GM23338 (cell line): ENCODE results near the gene FAM170A. TPM values are rescaled to one million over a fixed set of nuclear protein-coding genes. Genes with fewer than 3 reads are reported as not detected.

Experiments used
- ATAC-seq: fragments of 200-7000 bp; cut with Tn5 transposase; 3 replicates; pipeline ENCODE4 v1.9.1; 2020
- DNase-seq: peaks from one replicate; pipeline ENCODE4 v3.0.0-alpha.2; 2015; ENCODE audit warnings: low spot score
- H2AFZ ChIP-seq: fragments of 200-600 bp; sonication (generic); 2 replicates; pipeline ENCODE4 v1.8.0; 2016; ENCODE audit warnings: antibody characterized with exemption, mild to moderate bottlenecking, moderate library complexity
- H3F3A ChIP-seq: fragments of 200-600 bp; sonication (generic); replicated peaks from 2 replicates; pipeline ENCODE4 v1.8.0; 2017; ENCODE audit warnings: antibody characterized with exemption, mixed run types, low read depth
- H3K27ac ChIP-seq: fragments of 200-600 bp; sonication (generic); 2 replicates; pipeline ENCODE4 v1.6.1; 2016; ENCODE audit warnings: low read depth
- H3K27me3 ChIP-seq: fragments of 200-600 bp; sonication (generic); 2 replicates; pipeline ENCODE4 v1.8.0; 2016; ENCODE audit warnings: mild to moderate bottlenecking, mixed run types, moderate library complexity; ENCODE audit not compliant: insufficient read depth
- H3K36me3 ChIP-seq: fragments of 200-600 bp; sonication (generic); 2 replicates; pipeline ENCODE4 v1.8.0; 2016; ENCODE audit warnings: mild to moderate bottlenecking; ENCODE audit not compliant: insufficient read depth
- H3K4me1 ChIP-seq: fragments of 200-600 bp; sonication (generic); 2 replicates; pipeline ENCODE4 v1.8.0; 2016; ENCODE audit warnings: mild to moderate bottlenecking, moderate library complexity; ENCODE audit not compliant: insufficient read depth
- H3K4me2 ChIP-seq: fragments of 200-600 bp; sonication (generic); 2 replicates; pipeline ENCODE4 v1.7.1; 2017; ENCODE audit warnings: mixed run types
- H3K4me3 ChIP-seq: fragments of 200-600 bp; sonication (generic); 2 replicates; pipeline ENCODE4 v1.6.1; 2016; ENCODE audit warnings: mixed run types
- H3K79me2 ChIP-seq: fragments of 200-600 bp; sonication (generic); replicated peaks from 2 replicates; pipeline ENCODE4 v1.8.0; 2017; ENCODE audit warnings: mild to moderate bottlenecking; ENCODE audit not compliant: insufficient read depth
- H3K9me2 ChIP-seq: fragments of 200-600 bp; sonication (generic); 2 replicates; pipeline ENCODE4 v1.8.0; 2017; ENCODE audit not compliant: insufficient read depth
- H4K20me1 ChIP-seq: fragments of 200-600 bp; sonication (generic); replicated peaks from 2 replicates; pipeline ENCODE4 v1.8.0; 2017; ENCODE audit warnings: mild to moderate bottlenecking; ENCODE audit not compliant: insufficient read depth
- H3K27ac Mint-ChIP-seq: 2 replicates; pipeline ENCODE4 v1.8.0; 2020; ENCODE audit warnings: inconsistent platforms, mild to moderate bottlenecking, moderate library complexity, mixed read lengths
- H3K27me3 Mint-ChIP-seq: 3 replicates; pipeline ENCODE4 v1.8.0; 2022; ENCODE audit warnings: low read depth, mild to moderate bottlenecking, moderate library complexity, mixed read lengths, inconsistent platforms; ENCODE audit not compliant: insufficient read depth, poor library complexity
- H3K36me3 Mint-ChIP-seq: 3 replicates; pipeline ENCODE4 v1.8.0; 2021; ENCODE audit warnings: low read depth, mild to moderate bottlenecking, inconsistent platforms, moderate library complexity, mixed read lengths
- H3K4me1 Mint-ChIP-seq: 3 replicates; pipeline ENCODE4 v1.8.0; 2020; ENCODE audit warnings: mild to moderate bottlenecking, inconsistent platforms, mixed read lengths
- H3K4me3 Mint-ChIP-seq: 3 replicates; pipeline ENCODE4 v1.8.0; 2021; ENCODE audit warnings: moderate library complexity, mild to moderate bottlenecking, inconsistent platforms, mixed read lengths
- H3K9me3 Mint-ChIP-seq: 3 replicates; pipeline ENCODE4 v1.8.0; 2020; ENCODE audit warnings: moderate library complexity, mild to moderate bottlenecking, inconsistent platforms, mixed read lengths
- CREB1 ChIP-seq: fragments of 250-450 bp; sonication (Bioruptor Pico); IDR thresholded peaks from 2 replicates; pipeline ENCODE4 v1.5.0; 2020; ENCODE audit warnings: low read depth, mild to moderate bottlenecking, moderate library complexity
- EZH2 ChIP-seq: fragments of 200-600 bp; sonication (generic); IDR thresholded peaks from one replicate; pipeline ENCODE4 v1.8.0; 2017; ENCODE audit warnings: antibody characterized with exemption, mild to moderate bottlenecking, low read depth; ENCODE audit not compliant: unreplicated experiment
- JUNB ChIP-seq: IDR thresholded peaks from one replicate; pipeline ENCODE4 v1.6.1; 2016; ENCODE audit warnings: antibody characterized with exemption; ENCODE audit not compliant: unreplicated experiment
- NANOG ChIP-seq: IDR thresholded peaks from 2 replicates; pipeline ENCODE4 v1.6.1; 2016; ENCODE audit warnings: antibody characterized with exemption, borderline replicate concordance
- POLR2AphosphoS5 ChIP-seq: IDR thresholded peaks from 2 replicates; pipeline ENCODE4 v1.6.1; 2016; ENCODE audit warnings: antibody characterized with exemption, low read depth
- ZNF114 ChIP-seq: fragments of 250-450 bp; sonication (Bioruptor Pico); IDR thresholded peaks from 2 replicates; pipeline ENCODE4 v1.5.0; 2020; ENCODE audit warnings: mild to moderate bottlenecking, moderate library complexity
- ZNF331 ChIP-seq: fragments of 250-450 bp; sonication (Bioruptor Pico); IDR thresholded peaks from 2 replicates; pipeline ENCODE4 v1.5.0; 2020; ENCODE audit warnings: low read depth, mild to moderate bottlenecking, moderate library complexity
- long read RNA-seq: library from polyadenylated mRNA; unstranded; transcript quantifications from one replicate; pipeline ENCODE4 v2.0.0, GENCODE V29; 2020; ENCODE audit not compliant: unreplicated experiment
- polyA plus RNA-seq: library from polyadenylated mRNA; unstranded; fragments of >200 nt; fragmentation: Nextera tagmentation; extraction: Ambion mirVana; gene quantifications from 2 replicates; pipeline ENCODE4 v1.2.1, GENCODE V29; 2016
- total RNA-seq: library from RNA; depleted of rRNA; stranded (reverse); fragments of >200 nt; shearing (Covaris generic); gene quantifications from 2 replicates; pipeline ENCODE4 v1.2.3, GENCODE V29; 2014; rRNA removed
- TF ChIP-seq, protein P1 (sequence below): IDR thresholded peaks from one replicate; pipeline ENCODE4 v1.6.1; 2018; ENCODE audit warnings: antibody characterized with exemption; ENCODE audit not compliant: unreplicated experiment
- TF ChIP-seq, protein P2 (sequence below): fragments of 250-450 bp; sonication (Bioruptor Pico); IDR thresholded peaks from 2 replicates; pipeline ENCODE4 v1.5.0; 2020; ENCODE audit warnings: mild to moderate bottlenecking, moderate library complexity
- TF ChIP-seq, protein P3 (sequence below), 2 experiments: fragments of 200-600 bp in 1 of 2; sonication (generic) in 1 of 2; conservative IDR thresholded peaks; 2 replicates each; pipeline versions ENCODE4 v1.5.1 to v1.6.1; 2016 to 2017; ENCODE audit warnings: antibody characterized with exemption in 2 of 2, low read depth in 2 of 2, mild to moderate bottlenecking in 2 of 2, moderate library complexity in 1 of 2

The FAM170A gene, protein sequence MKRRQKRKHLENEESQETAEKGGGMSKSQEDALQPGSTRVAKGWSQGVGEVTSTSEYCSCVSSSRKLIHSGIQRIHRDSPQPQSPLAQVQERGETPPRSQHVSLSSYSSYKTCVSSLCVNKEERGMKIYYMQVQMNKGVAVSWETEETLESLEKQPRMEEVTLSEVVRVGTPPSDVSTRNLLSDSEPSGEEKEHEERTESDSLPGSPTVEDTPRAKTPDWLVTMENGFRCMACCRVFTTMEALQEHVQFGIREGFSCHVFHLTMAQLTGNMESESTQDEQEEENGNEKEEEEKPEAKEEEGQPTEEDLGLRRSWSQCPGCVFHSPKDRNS
- not detected in 2 replicates for total RNA-seq
- polyA plus RNA-seq = not detected in 2 replicates
- long read RNA-seq = 0 reads

GRCh38 chr5:119629339-119629738 lies at the start of gene FAM170A:
Gene FAM170A, plus strand, starts transcription at chr5:119629558. Its CDS starts 211 bp downstream, at chr5:119629769.
- Histone ChIP-seq H4K20me1 (no peaks in the 10 kb centered on the region), H3K4me1 (no peaks in the 10 kb centered on the region), H2AFZ (no peak within 1 kb of the TSS), H3K4me2 (no peak within 1 kb of the TSS), H3K36me3 (no peaks in the 10 kb centered on the region), H3F3A (no peaks in the 10 kb centered on the region), H3K9me2 (no peaks in the 10 kb centered on the region), H3K79me2 (no peaks in the 10 kb centered on the region), H3K27me3 (no peaks in the 10 kb centered on the region), H3K27ac (no peak within 1 kb of the TSS), H3K4me3 (no peak within 1 kb of the TSS)
- DNase-seq (no peak), ATAC-seq (no peak)
- TF ChIP-seq NANOG (no peak), JUNB (no peak), POLR2AphosphoS5 (no peak), ZNF114 (CRISPR knock-in tag) (no peak), ZNF331 (no peak), CREB1 (CRISPR knock-in tag) (no peak), EZH2 (no peak)
- TF ChIP-seq, protein P1, sequence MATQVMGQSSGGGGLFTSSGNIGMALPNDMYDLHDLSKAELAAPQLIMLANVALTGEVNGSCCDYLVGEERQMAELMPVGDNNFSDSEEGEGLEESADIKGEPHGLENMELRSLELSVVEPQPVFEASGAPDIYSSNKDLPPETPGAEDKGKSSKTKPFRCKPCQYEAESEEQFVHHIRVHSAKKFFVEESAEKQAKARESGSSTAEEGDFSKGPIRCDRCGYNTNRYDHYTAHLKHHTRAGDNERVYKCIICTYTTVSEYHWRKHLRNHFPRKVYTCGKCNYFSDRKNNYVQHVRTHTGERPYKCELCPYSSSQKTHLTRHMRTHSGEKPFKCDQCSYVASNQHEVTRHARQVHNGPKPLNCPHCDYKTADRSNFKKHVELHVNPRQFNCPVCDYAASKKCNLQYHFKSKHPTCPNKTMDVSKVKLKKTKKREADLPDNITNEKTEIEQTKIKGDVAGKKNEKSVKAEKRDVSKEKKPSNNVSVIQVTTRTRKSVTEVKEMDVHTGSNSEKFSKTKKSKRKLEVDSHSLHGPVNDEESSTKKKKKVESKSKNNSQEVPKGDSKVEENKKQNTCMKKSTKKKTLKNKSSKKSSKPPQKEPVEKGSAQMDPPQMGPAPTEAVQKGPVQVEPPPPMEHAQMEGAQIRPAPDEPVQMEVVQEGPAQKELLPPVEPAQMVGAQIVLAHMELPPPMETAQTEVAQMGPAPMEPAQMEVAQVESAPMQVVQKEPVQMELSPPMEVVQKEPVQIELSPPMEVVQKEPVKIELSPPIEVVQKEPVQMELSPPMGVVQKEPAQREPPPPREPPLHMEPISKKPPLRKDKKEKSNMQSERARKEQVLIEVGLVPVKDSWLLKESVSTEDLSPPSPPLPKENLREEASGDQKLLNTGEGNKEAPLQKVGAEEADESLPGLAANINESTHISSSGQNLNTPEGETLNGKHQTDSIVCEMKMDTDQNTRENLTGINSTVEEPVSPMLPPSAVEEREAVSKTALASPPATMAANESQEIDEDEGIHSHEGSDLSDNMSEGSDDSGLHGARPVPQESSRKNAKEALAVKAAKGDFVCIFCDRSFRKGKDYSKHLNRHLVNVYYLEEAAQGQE = no peak
- Mint-ChIP-seq H3K4me1 (peaks cover 8% of the 10 kb centered on the region; the same call in 2 of the 3 replicates), H3K4me3 (no peak within 1 kb of the TSS), H3K9me3 (no peaks in the 10 kb centered on the region), H3K36me3 (no peaks in the 10 kb centered on the region), H3K27ac (no peak within 1 kb of the TSS), H3K27me3 (peaks cover 7% of the 10 kb centered on the region)

DNA sequence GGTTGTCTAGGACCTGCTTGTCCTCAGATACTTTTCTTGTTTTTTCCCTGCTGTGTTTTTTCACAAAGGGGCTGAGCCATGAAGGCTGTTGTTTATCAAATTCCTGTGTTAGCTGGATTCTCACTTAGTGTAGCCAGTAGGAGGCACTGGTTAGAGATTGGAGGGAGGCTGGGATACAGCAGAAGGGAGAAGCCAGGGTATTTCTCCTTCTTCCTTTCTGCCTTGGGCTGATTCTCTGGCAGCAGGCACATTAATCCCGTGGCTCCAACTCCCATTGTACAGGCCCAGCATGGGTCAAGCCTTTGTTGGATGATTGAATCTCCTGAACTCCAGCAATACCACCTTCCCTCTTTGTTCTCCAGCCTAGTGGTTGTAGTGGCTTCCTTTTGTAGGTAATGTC lies 46.4 kb upstream of the FAM170A start:
- ATAC-seq = peak; percentile 88
- no peaks in the 10 kb centered on the region for H3K36me3 Mint-ChIP-seq
- Histone ChIP-seq H2AFZ (no peak overlapping the region), H3K79me2 (no peaks in the 10 kb centered on the region), H3K36me3 (no peaks in the 10 kb centered on the region), H3K27ac (no peak overlapping the region), H4K20me1 (no peaks in the 10 kb centered on the region), H3K4me1 (peaks cover 11% of the 10 kb centered on the region; the same call in 1 of the 2 replicates), H3K4me2 (no peak overlapping the region), H3K9me2 (peaks cover 4% of the 10 kb centered on the region), H3K27me3 (no peaks in the 10 kb centered on the region), H3K4me3 (no peak overlapping the region), H3F3A (no peaks in the 10 kb centered on the region)
- H3K4me1 Mint-ChIP-seq = peaks cover 19% of the 10 kb centered on the region; the same call in 2 of the 3 replicates
- no peak overlapping the region for H3K4me3 Mint-ChIP-seq
- H3K27me3 Mint-ChIP-seq = no peaks in the 10 kb centered on the region
- peak; percentile 54 for DNase-seq
- no peak overlapping the region; the same call in 1 of the 2 replicates for H3K27ac Mint-ChIP-seq
- no peaks in the 10 kb centered on the region for H3K9me3 Mint-ChIP-seq
- TF ChIP-seq ZNF114 (CRISPR knock-in tag) = peak; percentile 67; the same call in 1 of the 2 replicates
- no peak for TF ChIP-seq POLR2AphosphoS5
- TF ChIP-seq, protein P2, sequence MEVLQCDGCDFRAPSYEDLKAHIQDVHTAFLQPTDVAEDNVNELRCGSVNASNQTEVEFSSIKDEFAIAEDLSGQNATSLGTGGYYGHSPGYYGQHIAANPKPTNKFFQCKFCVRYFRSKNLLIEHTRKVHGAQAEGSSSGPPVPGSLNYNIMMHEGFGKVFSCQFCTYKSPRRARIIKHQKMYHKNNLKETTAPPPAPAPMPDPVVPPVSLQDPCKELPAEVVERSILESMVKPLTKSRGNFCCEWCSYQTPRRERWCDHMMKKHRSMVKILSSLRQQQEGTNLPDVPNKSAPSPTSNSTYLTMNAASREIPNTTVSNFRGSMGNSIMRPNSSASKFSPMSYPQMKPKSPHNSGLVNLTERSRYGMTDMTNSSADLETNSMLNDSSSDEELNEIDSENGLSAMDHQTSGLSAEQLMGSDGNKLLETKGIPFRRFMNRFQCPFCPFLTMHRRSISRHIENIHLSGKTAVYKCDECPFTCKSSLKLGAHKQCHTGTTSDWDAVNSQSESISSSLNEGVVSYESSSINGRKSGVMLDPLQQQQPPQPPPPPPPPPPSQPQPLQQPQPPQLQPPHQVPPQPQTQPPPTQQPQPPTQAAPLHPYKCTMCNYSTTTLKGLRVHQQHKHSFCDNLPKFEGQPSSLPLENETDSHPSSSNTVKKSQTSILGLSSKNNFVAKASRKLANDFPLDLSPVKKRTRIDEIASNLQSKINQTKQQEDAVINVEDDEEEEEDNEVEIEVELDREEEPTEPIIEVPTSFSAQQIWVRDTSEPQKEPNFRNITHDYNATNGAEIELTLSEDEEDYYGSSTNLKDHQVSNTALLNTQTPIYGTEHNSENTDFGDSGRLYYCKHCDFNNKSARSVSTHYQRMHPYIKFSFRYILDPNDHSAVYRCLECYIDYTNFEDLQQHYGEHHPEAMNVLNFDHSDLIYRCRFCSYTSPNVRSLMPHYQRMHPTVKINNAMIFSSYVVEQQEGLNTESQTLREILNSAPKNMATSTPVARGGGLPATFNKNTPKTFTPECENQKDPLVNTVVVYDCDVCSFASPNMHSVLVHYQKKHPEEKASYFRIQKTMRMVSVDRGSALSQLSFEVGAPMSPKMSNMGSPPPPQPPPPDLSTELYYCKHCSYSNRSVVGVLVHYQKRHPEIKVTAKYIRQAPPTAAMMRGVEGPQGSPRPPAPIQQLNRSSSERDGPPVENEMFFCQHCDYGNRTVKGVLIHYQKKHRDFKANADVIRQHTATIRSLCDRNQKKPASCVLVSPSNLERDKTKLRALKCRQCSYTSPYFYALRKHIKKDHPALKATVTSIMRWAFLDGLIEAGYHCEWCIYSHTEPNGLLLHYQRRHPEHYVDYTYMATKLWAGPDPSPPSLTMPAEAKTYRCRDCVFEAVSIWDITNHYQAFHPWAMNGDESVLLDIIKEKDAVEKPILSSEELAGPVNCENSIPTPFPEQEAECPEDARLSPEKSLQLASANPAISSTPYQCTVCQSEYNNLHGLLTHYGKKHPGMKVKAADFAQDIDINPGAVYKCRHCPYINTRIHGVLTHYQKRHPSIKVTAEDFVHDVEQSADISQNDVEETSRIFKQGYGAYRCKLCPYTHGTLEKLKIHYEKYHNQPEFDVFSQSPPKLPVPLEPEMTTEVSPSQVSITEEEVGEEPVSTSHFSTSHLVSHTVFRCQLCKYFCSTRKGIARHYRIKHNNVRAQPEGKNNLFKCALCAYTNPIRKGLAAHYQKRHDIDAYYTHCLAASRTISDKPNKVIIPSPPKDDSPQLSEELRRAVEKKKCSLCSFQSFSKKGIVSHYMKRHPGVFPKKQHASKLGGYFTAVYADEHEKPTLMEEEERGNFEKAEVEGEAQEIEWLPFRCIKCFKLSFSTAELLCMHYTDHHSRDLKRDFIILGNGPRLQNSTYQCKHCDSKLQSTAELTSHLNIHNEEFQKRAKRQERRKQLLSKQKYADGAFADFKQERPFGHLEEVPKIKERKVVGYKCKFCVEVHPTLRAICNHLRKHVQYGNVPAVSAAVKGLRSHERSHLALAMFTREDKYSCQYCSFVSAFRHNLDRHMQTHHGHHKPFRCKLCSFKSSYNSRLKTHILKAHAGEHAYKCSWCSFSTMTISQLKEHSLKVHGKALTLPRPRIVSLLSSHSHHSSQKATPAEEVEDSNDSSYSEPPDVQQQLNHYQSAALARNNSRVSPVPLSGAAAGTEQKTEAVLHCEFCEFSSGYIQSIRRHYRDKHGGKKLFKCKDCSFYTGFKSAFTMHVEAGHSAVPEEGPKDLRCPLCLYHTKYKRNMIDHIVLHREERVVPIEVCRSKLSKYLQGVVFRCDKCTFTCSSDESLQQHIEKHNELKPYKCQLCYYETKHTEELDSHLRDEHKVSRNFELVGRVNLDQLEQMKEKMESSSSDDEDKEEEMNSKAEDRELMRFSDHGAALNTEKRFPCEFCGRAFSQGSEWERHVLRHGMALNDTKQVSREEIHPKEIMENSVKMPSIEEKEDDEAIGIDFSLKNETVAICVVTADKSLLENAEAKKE (CRISPR knock-in tag) = peak; percentile 89
- TF ChIP-seq, protein P3, sequence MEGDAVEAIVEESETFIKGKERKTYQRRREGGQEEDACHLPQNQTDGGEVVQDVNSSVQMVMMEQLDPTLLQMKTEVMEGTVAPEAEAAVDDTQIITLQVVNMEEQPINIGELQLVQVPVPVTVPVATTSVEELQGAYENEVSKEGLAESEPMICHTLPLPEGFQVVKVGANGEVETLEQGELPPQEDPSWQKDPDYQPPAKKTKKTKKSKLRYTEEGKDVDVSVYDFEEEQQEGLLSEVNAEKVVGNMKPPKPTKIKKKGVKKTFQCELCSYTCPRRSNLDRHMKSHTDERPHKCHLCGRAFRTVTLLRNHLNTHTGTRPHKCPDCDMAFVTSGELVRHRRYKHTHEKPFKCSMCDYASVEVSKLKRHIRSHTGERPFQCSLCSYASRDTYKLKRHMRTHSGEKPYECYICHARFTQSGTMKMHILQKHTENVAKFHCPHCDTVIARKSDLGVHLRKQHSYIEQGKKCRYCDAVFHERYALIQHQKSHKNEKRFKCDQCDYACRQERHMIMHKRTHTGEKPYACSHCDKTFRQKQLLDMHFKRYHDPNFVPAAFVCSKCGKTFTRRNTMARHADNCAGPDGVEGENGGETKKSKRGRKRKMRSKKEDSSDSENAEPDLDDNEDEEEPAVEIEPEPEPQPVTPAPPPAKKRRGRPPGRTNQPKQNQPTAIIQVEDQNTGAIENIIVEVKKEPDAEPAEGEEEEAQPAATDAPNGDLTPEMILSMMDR (conservative IDR thresholded peaks at IDR 0.05; ENCODE audit: low read depth in 2 of 2) = peak; percentile 58 to 61
